DND-41 (cell line): ENCODE measurements around the gene TTBK2.

Source experiments
- ATAC-seq: fragments of 200-7000 bp; cut with Tn5 transposase; 3 replicates; pipeline ENCODE4 v1.9.1; 2021; ENCODE audit warnings: low read depth; ENCODE audit not compliant: insufficient read depth
- DNase-seq: peaks from one replicate; pipeline ENCODE4 v3.0.0-alpha.2; 2020
- H2AFZ ChIP-seq: 2 replicates; pipeline ENCODE4 v1.6.0; 2012; ENCODE audit warnings: low read depth, low read length
- H3K27ac ChIP-seq: 2 replicates; pipeline ENCODE4 v1.5.1; 2012; ENCODE audit warnings: low read length, inconsistent platforms
- H3K27me3 ChIP-seq: fragments of 200-600 bp; sonication (generic); 2 replicates; pipeline ENCODE4 v1.6.0; 2012; ENCODE audit warnings: low read length, mild to moderate bottlenecking, inconsistent platforms; ENCODE audit not compliant: insufficient read depth, poor library complexity
- H3K36me3 ChIP-seq: 2 replicates; pipeline ENCODE4 v1.5.1; 2012; ENCODE audit warnings: low read length, inconsistent platforms; ENCODE audit not compliant: insufficient read depth
- H3K4me1 ChIP-seq: 2 replicates; pipeline ENCODE4 v1.5.1; 2012; ENCODE audit warnings: mild to moderate bottlenecking, low read length; ENCODE audit not compliant: insufficient read depth
- H3K4me2 ChIP-seq: 2 replicates; pipeline ENCODE4 v1.6.0; 2012; ENCODE audit warnings: mild to moderate bottlenecking, moderate library complexity, low read length, inconsistent platforms; ENCODE audit not compliant: insufficient read depth
- H3K4me3 ChIP-seq, 2 experiments: fragments of 200-600 bp in 1 of 2; shearing (Covaris generic) in 1 of 2; 2 replicates each; pipeline ENCODE4 v1.5.1; 2012 to 2016; ENCODE audit warnings: inconsistent platforms in 2 of 2, low read length in 2 of 2, mild to moderate bottlenecking in 2 of 2, low read depth in 1 of 2, moderate library complexity in 1 of 2
- H3K79me2 ChIP-seq: 2 replicates; pipeline ENCODE4 v1.6.0; 2012; ENCODE audit warnings: low read length, inconsistent platforms; ENCODE audit not compliant: insufficient read depth
- H3K9ac ChIP-seq: 2 replicates; pipeline ENCODE4 v1.6.0; 2012; ENCODE audit warnings: low read depth, mild to moderate bottlenecking, inconsistent platforms, low read length, moderate library complexity
- H3K9me3 ChIP-seq: 2 replicates; pipeline ENCODE4 v1.5.1; 2012; ENCODE audit warnings: low read length, moderate library complexity, mild to moderate bottlenecking, inconsistent platforms; ENCODE audit not compliant: insufficient read depth, severe bottlenecking
- H4K20me1 ChIP-seq: 2 replicates; pipeline ENCODE4 v1.6.0; 2012; ENCODE audit warnings: low read length; ENCODE audit not compliant: insufficient read depth
- CTCF ChIP-seq: IDR thresholded peaks from 2 replicates; pipeline ENCODE4 v1.5.1; 2012; ENCODE audit warnings: borderline replicate concordance, low read length, moderate library complexity, mild to moderate bottlenecking; ENCODE audit not compliant: poor library complexity, severe bottlenecking; ENCODE audit errors: extremely low read depth
- EZH2 ChIP-seq: IDR thresholded peaks from 3 replicates; pipeline ENCODE4 v1.6.1; 2012; ENCODE audit warnings: borderline replicate concordance, low read depth, mild to moderate bottlenecking, moderate library complexity, low read length, inconsistent platforms; ENCODE audit not compliant: severe bottlenecking

TTBK2 gene

DNA sequence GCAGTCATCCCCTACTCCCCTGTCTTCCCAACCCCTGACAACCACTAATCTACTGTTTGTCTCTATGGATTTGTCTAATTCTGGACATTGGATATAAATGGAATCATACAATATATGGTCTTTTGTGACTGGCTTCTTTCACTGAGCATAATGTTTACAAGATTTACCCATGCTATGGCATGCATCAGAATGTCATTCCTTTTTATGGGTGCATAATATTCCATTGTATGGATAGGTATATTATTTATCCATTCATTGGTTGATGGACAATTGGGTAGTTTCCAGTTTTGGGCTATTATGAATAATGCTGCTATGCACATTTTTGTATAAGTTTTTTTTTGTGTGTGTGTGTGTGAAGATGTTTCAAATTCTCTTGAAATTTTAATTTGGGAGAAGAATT is 16.6 kb upstream of the TTBK2 start:
- H3K36me3 ChIP-seq, result no peaks in the 10 kb centered on the region
- no peaks in the 10 kb centered on the region for H3K9me3 ChIP-seq
- no peak overlapping the region for H3K4me2 ChIP-seq
- no peaks in the 10 kb centered on the region for H3K79me2 ChIP-seq
- no peaks in the 10 kb centered on the region for H3K4me1 ChIP-seq
- no peak overlapping the region for H3K27ac ChIP-seq
- no peaks in the 10 kb centered on the region for H4K20me1 ChIP-seq
- DNase-seq (no peak), ATAC-seq (no peak)
- H3K4me3 ChIP-seq, result no peak overlapping the region
- H3K27me3 ChIP-seq, result no peaks in the 10 kb centered on the region
- H3K9ac ChIP-seq, result no peak overlapping the region
- no peak overlapping the region for H2AFZ ChIP-seq
- TF ChIP-seq EZH2, result no peak
- TF ChIP-seq CTCF, result no peak

GRCh38 chr15:42933886-42934667 is 13.5 kb upstream of the TTBK2 start:
- Histone ChIP-seq H3K4me2 (no peak overlapping the region), H3K9ac (no peak overlapping the region), H3K4me3 (no peak overlapping the region), H3K4me1 (no peaks in the 10 kb centered on the region), H3K27ac (no peak overlapping the region), H3K27me3 (no peaks in the 10 kb centered on the region), H3K9me3 (no peaks in the 10 kb centered on the region), H3K79me2 (no peaks in the 10 kb centered on the region), H4K20me1 (no peaks in the 10 kb centered on the region), H2AFZ (no peak overlapping the region), H3K36me3 (no peaks in the 10 kb centered on the region)
- no peak for DNase-seq
- ATAC-seq, result no peak
- TF ChIP-seq EZH2 (no peak), CTCF (no peak)

DNA sequence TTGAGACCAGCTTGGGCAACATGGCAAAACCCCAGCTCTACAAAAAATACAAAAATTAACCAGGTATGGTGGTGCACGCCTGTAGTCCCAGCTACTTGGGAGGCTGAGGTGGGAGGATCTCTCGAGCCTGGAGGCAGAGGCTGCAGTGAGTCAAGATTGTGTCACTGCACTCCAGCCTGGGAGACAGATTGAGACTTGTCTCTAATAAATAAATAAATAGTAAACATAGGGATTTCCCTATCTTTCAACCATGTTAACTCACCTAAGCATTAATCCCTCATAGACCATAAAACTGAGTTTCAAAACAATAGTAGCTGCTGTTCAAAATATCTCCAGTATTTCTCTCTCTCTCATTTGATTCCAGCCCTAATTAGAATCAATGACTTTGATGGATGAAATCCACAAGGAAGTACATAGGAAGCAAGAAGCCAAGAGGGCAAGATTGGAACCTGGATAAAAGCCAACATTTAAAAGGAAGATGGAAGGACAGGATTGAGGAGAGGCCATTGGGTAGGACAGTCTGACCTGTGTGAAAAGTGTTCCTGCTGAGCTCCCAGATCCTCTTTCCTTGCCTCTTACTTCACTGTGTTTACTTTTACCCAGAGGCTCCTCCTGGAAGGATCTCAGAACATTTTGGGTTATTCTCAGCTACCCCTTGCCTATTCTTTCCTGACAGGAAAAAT is 12.4 kb upstream of the TTBK2 start:
- no peaks in the 10 kb centered on the region for H3K9me3 ChIP-seq
- no peak for DNase-seq
- TF ChIP-seq EZH2 (no peak), CTCF (no peak)
- H3K27ac ChIP-seq, result no peak overlapping the region
- no peaks in the 10 kb centered on the region for H3K36me3 ChIP-seq
- no peak overlapping the region for H2AFZ ChIP-seq
- H3K4me1 ChIP-seq, result no peaks in the 10 kb centered on the region
- no peaks in the 10 kb centered on the region for H4K20me1 ChIP-seq
- no peaks in the 10 kb centered on the region for H3K79me2 ChIP-seq
- no peak overlapping the region for H3K9ac ChIP-seq
- H3K27me3 ChIP-seq, result no peaks in the 10 kb centered on the region
- no peak overlapping the region for H3K4me3 ChIP-seq
- ATAC-seq, result no peak
- H3K4me2 ChIP-seq, result no peak overlapping the region
